Lower leg skin (tissue), 3 donors: ENCODE data around the gene TIGD6.

Source experiments
- POLR2A ChIP-seq, 2 donors: fragments of 450-650 bp; IDR thresholded peaks; one replicate each; pipeline ENCODE4 v1.6.1; 2016 to 2017; ENCODE audit warnings: antibody characterized with exemption in 2 of 2, mild to moderate bottlenecking in 1 of 2, moderate library complexity in 1 of 2
- TF ChIP-seq, protein P1 (sequence below), 3 donors: fragments of 450-650 bp; IDR thresholded peaks; one replicate each; pipeline ENCODE4 v1.5.1; 2016; ENCODE audit warnings: antibody characterized with exemption in 3 of 3, mild to moderate bottlenecking in 3 of 3, moderate library complexity in 2 of 3

DNA sequence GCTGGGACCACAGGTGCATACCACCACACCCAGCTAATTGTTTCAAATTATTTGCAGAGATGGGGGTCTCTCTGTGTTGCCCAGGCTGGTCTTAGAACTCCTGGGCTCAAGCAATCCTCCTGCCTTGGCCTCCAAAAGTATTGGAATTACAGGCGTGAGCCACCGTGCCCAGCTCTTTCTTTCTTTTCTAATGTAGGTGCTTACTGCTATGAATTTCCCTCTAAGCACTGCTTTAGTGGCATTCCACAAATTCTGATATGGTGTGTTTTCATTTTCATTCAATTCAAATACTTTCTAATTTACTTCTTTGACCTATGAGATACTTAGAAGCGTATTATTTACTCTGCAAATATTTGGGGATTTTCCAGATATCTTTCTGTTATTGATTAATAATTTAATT is 15.0 kb upstream of the TIGD6 start:
- TF ChIP-seq, protein P1, sequence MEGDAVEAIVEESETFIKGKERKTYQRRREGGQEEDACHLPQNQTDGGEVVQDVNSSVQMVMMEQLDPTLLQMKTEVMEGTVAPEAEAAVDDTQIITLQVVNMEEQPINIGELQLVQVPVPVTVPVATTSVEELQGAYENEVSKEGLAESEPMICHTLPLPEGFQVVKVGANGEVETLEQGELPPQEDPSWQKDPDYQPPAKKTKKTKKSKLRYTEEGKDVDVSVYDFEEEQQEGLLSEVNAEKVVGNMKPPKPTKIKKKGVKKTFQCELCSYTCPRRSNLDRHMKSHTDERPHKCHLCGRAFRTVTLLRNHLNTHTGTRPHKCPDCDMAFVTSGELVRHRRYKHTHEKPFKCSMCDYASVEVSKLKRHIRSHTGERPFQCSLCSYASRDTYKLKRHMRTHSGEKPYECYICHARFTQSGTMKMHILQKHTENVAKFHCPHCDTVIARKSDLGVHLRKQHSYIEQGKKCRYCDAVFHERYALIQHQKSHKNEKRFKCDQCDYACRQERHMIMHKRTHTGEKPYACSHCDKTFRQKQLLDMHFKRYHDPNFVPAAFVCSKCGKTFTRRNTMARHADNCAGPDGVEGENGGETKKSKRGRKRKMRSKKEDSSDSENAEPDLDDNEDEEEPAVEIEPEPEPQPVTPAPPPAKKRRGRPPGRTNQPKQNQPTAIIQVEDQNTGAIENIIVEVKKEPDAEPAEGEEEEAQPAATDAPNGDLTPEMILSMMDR (IDR thresholded peaks at IDR 0.05), result no peak
- TF ChIP-seq POLR2A (IDR thresholded peaks at IDR 0.05), result no peak
